GM10248 (cell line): ENCODE data around the gene STK38.

ENCODE experiments used
- CTCF ChIA-PET: fragments of 300-600 bp; sonication (Branson Sonifier 250); formaldehyde crosslinking; extraction: SDS; loops from one replicate; lab custom pipeline; 2021; ENCODE audit warnings: antibody characterized with exemption; lab: Yijun Ruan, JAX
- POLR2A ChIA-PET: fragments of 350-650 bp; sonication (Branson Sonifier 250); formaldehyde crosslinking; extraction: SDS; loops from one replicate; lab custom pipeline; 2020; ENCODE audit warnings: antibody characterized with exemption; lab: Yijun Ruan, JAX
- DNase-seq: peaks from one replicate; pipeline ENCODE4 v3.0.0; 2012; ENCODE audit errors: extremely low spot score
- TF ChIP-seq, protein P1 (sequence below): IDR thresholded peaks from 2 replicates; pipeline ENCODE4 v1.5.1; 2012; ENCODE audit warnings: mild to moderate bottlenecking, low read depth; ENCODE audit errors: extremely low read depth, missing control alignments, control extremely low read depth

STK38 gene

DNA sequence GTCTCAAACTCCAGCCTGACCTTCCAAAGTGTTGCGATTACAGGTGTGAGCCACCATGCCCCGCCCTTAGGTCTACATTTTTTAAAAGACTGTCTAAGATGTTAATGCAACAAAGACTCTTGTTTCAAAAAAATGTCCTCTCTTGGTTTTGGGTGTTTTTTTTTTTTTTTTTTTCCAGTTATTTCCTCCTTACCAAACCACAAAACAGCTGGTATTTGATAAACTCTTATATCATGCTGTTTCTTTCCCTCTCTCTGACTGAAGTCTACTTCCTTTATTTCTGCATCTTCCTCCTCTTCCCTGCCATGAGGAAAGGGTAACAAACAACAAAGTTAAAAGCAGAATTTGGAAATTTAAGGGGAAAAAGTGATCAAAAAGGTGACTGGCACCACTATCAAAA is 21.2 kb downstream of the STK38 start:
- ChIA-PET CTCF (no interaction called here), POLR2A (no interaction called here)
- TF ChIP-seq, protein P1, sequence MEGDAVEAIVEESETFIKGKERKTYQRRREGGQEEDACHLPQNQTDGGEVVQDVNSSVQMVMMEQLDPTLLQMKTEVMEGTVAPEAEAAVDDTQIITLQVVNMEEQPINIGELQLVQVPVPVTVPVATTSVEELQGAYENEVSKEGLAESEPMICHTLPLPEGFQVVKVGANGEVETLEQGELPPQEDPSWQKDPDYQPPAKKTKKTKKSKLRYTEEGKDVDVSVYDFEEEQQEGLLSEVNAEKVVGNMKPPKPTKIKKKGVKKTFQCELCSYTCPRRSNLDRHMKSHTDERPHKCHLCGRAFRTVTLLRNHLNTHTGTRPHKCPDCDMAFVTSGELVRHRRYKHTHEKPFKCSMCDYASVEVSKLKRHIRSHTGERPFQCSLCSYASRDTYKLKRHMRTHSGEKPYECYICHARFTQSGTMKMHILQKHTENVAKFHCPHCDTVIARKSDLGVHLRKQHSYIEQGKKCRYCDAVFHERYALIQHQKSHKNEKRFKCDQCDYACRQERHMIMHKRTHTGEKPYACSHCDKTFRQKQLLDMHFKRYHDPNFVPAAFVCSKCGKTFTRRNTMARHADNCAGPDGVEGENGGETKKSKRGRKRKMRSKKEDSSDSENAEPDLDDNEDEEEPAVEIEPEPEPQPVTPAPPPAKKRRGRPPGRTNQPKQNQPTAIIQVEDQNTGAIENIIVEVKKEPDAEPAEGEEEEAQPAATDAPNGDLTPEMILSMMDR = no peak
- no peak for DNase-seq

DNA sequence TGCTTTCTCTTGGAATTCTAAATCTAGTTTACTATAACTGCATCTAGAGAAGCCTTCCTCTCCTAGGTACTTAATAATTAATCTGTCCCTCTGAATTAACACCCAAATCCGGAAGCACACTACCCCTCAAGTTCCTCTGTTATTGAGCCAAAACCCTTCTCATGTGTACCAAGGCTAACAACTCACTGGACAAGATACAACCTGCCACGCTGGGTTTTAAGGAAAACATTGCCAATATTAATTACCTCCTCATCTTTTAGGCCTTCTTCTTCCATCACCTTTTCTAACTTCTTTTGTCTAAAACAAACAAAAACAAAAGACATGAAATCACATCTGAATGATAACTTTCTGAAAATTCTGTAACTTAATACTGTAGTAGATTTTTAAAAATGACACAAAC is 21.9 kb downstream of the STK38 start:
- TF ChIP-seq, protein P1 = no peak
- POLR2A ChIA-PET = no interaction called here
- DNase-seq = no peak
- CTCF ChIA-PET = no interaction called here

DNA sequence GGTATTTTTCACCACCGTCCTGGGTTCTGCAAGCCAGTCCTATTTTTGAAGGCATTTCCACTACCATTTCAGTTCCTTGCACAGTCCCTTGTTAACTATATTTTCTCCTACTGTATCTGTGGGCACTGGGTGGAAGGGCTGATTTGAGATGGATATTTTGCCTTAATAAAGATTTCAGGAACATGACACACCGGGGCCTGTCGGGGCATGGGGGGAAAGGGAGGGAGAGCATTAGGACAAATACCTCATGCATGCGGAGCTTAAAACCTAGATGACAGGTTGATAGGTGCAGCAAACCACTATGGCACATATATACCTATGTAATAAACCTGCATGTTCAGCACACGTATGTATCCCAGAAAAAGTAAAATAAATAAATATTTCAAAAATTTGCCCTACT is 22.4 kb downstream of the STK38 start:
- TF ChIP-seq, protein P1 = no peak
- DNase-seq = no peak
- ChIA-PET CTCF (no interaction called here), POLR2A (no interaction called here)

DNA sequence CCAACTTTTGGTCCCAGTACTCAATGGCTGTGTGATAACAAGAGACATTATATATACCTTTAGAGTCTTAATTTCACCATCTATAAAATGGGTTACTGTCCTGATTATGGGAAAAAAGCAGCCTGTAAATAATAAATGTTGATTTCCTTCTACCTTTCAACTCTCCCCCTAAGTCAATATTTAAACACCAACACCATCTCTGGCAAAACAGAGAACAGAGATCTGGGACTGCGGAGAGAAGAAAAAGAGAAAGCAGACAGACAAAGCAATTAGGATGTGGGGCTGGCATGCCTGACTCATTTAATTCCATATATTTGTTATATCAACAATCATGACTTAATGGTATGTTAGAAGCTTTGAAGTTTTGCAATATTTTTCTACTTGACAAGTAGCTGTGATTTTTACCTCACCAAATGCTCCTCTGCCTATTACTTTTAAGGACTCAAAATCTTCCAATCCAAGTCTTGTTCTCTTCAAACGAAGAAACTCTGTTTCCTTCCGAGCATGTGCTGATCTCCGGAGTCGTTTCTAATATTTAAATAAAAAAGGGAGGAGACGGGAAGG is 23.3 kb downstream of the STK38 start:
- TF ChIP-seq, protein P1 = no peak
- no peak for DNase-seq
- POLR2A ChIA-PET = interaction anchor here (0.6 kb wide), 1 partner anchor 25 kb away, joined by 4 read pairs; no protein-coding TSS in a partner anchor
- CTCF ChIA-PET = no interaction called here

DNA sequence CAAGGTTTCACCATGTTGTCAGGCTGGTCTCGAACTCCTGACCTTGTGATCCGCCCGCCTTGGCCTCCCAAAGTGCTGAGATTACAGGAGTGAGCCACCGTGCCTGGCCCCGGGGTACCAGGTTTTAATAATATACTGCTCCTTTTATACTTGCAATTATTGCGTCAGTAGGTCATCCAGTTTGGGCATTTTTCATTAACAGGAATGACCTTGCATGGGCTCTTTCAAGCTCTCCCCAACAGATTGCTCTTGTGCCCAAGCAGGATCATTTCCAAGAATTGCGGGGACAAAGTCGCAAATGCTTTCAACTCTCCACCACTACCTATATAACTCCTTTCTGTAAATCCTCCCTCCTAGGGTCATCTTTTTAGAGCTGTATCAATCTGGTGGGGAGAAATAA is 23.8 kb downstream of the STK38 start:
- CTCF ChIA-PET = no interaction called here
- POLR2A ChIA-PET = interaction anchor here (0.6 kb wide), 1 partner anchor 25 kb away, joined by 4 read pairs; no protein-coding TSS in a partner anchor
- no peak for DNase-seq
- TF ChIP-seq, protein P1 = no peak

DNA sequence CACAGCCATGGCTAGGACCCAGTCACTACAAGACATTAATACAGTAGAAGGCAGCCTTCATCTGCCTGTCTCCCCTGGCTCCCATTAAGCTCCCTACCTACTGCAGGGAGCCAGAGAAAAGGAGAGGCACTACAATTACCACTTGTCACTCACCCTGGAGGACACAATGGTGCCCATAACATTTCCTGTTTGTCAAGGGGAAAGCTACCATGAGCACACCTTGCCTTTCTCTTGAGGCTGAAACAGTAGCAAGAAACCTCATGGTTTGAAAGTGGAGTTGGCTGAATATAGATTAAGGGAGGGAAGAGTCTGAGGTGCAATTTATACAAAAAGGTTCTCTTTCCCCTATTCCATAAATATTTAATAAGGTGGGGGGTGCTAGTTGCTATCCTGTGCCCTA is 27.9 kb downstream of the STK38 start:
- no peak for DNase-seq
- TF ChIP-seq, protein P1 = no peak
- ChIA-PET CTCF (interaction anchor here (0.9 to 2.2 kb wide), 3 partner anchors 12 to 19 kb away, joined by 3 to 5 read pairs (median 3); no protein-coding TSS in a partner anchor), POLR2A (no interaction called here)
